Suprapubic skin (tissue), 4 donors: ENCODE results near the gene LANCL1. TPM values are rescaled to one million over a fixed set of nuclear protein-coding genes. Genes with fewer than 3 reads are reported as not detected.
"Not testable (repeated sequence)": the region's sequence is repeated elsewhere in the genome, so short reads cannot be mapped to it uniquely, and the experiment has no call there.

Experiments
- DNase-seq, 2 donors: peaks; one replicate each; pipeline ENCODE4 v3.0.0-alpha.2; 2019; ENCODE audit warnings: low spot score in 2 of 2
- H3K27ac ChIP-seq: fragments of 200-600 bp; sonication (generic); one replicate; pipeline ENCODE4 v1.5.1; 2019
- H3K27me3 ChIP-seq: fragments of 200-600 bp; sonication (generic); one replicate; pipeline ENCODE4 v1.5.1; 2019
- H3K36me3 ChIP-seq: fragments of 200-600 bp; sonication (generic); one replicate; pipeline ENCODE4 v1.5.1; 2019
- H3K4me1 ChIP-seq: fragments of 200-600 bp; sonication (generic); one replicate; pipeline ENCODE4 v1.5.1; 2019
- H3K4me3 ChIP-seq: fragments of 200-600 bp; sonication (generic); one replicate; pipeline ENCODE4 v1.5.1; 2019; ENCODE audit warnings: mild to moderate bottlenecking
- H3K9me3 ChIP-seq: fragments of 200-600 bp; sonication (generic); one replicate; pipeline ENCODE4 v1.5.1; 2019
- CTCF ChIP-seq, 2 donors: fragments of 200-600 bp in 1 of 2; fragments of 450-650 bp in 1 of 2; sonication (generic) in 1 of 2; IDR thresholded peaks; one replicate each; pipeline ENCODE4 v1.5.1; 2016 to 2019; ENCODE audit warnings: antibody characterized with exemption in 2 of 2, mild to moderate bottlenecking in 1 of 2, moderate library complexity in 1 of 2
- EP300 ChIP-seq: sonication (generic); formaldehyde crosslinking; IDR thresholded peaks from one replicate; pipeline ENCODE4 v1.6.1; 2017; ENCODE audit warnings: antibody characterized with exemption
- POLR2A ChIP-seq, 2 donors: fragments of 450-650 bp; IDR thresholded peaks; one replicate each; pipeline ENCODE4 v1.6.1; 2017; ENCODE audit warnings: antibody characterized with exemption in 2 of 2, mild to moderate bottlenecking in 2 of 2, moderate library complexity in 2 of 2
- POLR2AphosphoS5 ChIP-seq, 3 donors: sonication (generic); formaldehyde crosslinking; IDR thresholded peaks; one replicate each; pipeline ENCODE4 v1.6.1; 2017; ENCODE audit warnings: antibody characterized with exemption in 3 of 3
- WGBS: methylation state at CpG from one replicate; pipeline ENCODE4 v1.1.5; 2018; 5-methylcytosine and 5-hydroxymethylcytosine counted together
- total RNA-seq, 4 donors: library from RNA; depleted of rRNA; stranded (reverse); fragments of >200 nt; gene quantifications; one replicate each; pipeline ENCODE4 v1.1.0, GENCODE V29; 2016

Gene LANCL1
- total RNA-seq, 4 donors from 2014 or later = 40.3 to 61.8 (median 53.7) TPM

- no peak overlapping the region for H3K27ac ChIP-seq
- TF ChIP-seq CTCF (IDR thresholded peaks at IDR 0.05) = no peak
- H3K4me3 ChIP-seq = no peak overlapping the region
- no peak for DNase-seq
- 92% methylated on average over 3 of the region's 3 CpGs for WGBS
- H3K36me3 ChIP-seq = peaks cover 70% of the 10 kb centered on the region
- no peaks in the 10 kb centered on the region for H3K27me3 ChIP-seq
- no peaks in the 10 kb centered on the region for H3K9me3 ChIP-seq
- no peaks in the 10 kb centered on the region for H3K4me1 ChIP-seq
Observed at GRCh38 chr2:210440206-210440605, 36.4 kb downstream of the LANCL1 start.

- Histone ChIP-seq H3K27ac (no peak overlapping the region), H3K4me1 (no peaks in the 10 kb centered on the region), H3K9me3 (no peaks in the 10 kb centered on the region), H3K4me3 (no peak overlapping the region), H3K36me3 (peaks cover 98% of the 10 kb centered on the region), H3K27me3 (no peaks in the 10 kb centered on the region)
- no peak for TF ChIP-seq POLR2AphosphoS5 (IDR thresholded peaks at IDR 0.05)
- no peak for TF ChIP-seq CTCF (IDR thresholded peaks at IDR 0.05)
- TF ChIP-seq EP300 = no peak
- no peak for TF ChIP-seq POLR2A (IDR thresholded peaks at IDR 0.05)
- DNase-seq = no peak
- WGBS = 95% methylated on average over 1 of the region's 1 CpG
Observed at GRCh38 chr2:210435439-210435838, 41.1 kb downstream of the LANCL1 start.

- peaks cover 90% of the 10 kb centered on the region for H3K36me3 ChIP-seq
- WGBS = 95% methylated on average over 1 of the region's 1 CpG
- TF ChIP-seq POLR2AphosphoS5 (IDR thresholded peaks at IDR 0.05) (no peak), CTCF (IDR thresholded peaks at IDR 0.05) (no peak), EP300 (no peak), POLR2A (IDR thresholded peaks at IDR 0.05) (no peak)
Observed at GRCh38 chr2:210432633-210433032, 43.9 kb downstream of the LANCL1 start.

GRCh38 chr2:210429403-210430137, 47.0 kb downstream of the LANCL1 start:
- Histone ChIP-seq H3K27ac (no peak overlapping the region), H3K4me3 (no peak overlapping the region), H3K9me3 (peaks cover 7% of the 10 kb centered on the region), H3K36me3 (peaks cover 60% of the 10 kb centered on the region), H3K4me1 (no peaks in the 10 kb centered on the region), H3K27me3 (no peaks in the 10 kb centered on the region)
- TF ChIP-seq POLR2AphosphoS5 (IDR thresholded peaks at IDR 0.05) (no peak), CTCF (IDR thresholded peaks at IDR 0.05) (no peak), EP300 (no peak), POLR2A (IDR thresholded peaks at IDR 0.05) (no peak)
- 86% methylated on average over 2 of the region's 2 CpGs for WGBS
- no peak for DNase-seq

More at GRCh38 chr2:210432633-210433032, 43.9 kb downstream of the LANCL1 start:
- Histone ChIP-seq H3K27me3 (no peaks in the 10 kb centered on the region), H3K9me3 (no peaks in the 10 kb centered on the region), H3K4me1 (no peaks in the 10 kb centered on the region), H3K27ac (no peak overlapping the region), H3K4me3 (no peak overlapping the region)
- DNase-seq = no peak

- no peak for DNase-seq
- no peak overlapping the region for H3K4me3 ChIP-seq
- no peaks in the 10 kb centered on the region for H3K27me3 ChIP-seq
- no peaks in the 10 kb centered on the region for H3K4me1 ChIP-seq
- TF ChIP-seq POLR2AphosphoS5 (IDR thresholded peaks at IDR 0.05) (no peak), EP300 (no peak), POLR2A (IDR thresholded peaks at IDR 0.05) (no peak), CTCF (IDR thresholded peaks at IDR 0.05) (no peak)
- peaks cover 50% of the 10 kb centered on the region for H3K36me3 ChIP-seq
- no peak overlapping the region for H3K27ac ChIP-seq
- H3K9me3 ChIP-seq = peaks cover 7% of the 10 kb centered on the region
- whole genome bisulfite sequencing = 70% methylated on average over 5 of the region's 5 CpGs
Observed at GRCh38 chr2:210428393-210429179, 48.0 kb downstream of the LANCL1 start.

GRCh38 chr2:210427309-210427708, 49.2 kb downstream of the LANCL1 start:
- not testable (repeated sequence) for H3K27me3 ChIP-seq, DNase-seq, H3K27ac ChIP-seq, H3K9me3 ChIP-seq, H3K4me1 ChIP-seq, H3K4me3 ChIP-seq
- WGBS = 86% methylated on average over 6 of the region's 6 CpGs
- peaks cover 38% of the 10 kb centered on the region for H3K36me3 ChIP-seq
